Astrocyte of the cerebellum (primary cell): ENCODE data around the gene OR2C3.
"Not testable (repeated sequence)": the region's sequence is repeated elsewhere in the genome, so short reads cannot be mapped to it uniquely, and the experiment has no call there.

Experiments
- DNase-seq: peaks from one replicate; pipeline ENCODE4 v3.0.0-alpha.2; 2011; ENCODE audit warnings: low read depth
- H3K4me3 ChIP-seq: 2 replicates; pipeline ENCODE4 v1.5.1; 2011; ENCODE audit warnings: mild to moderate bottlenecking, low read depth, low read length, moderate library complexity
- in situ Hi-C: cut with HindIII; loops from 2 replicates; pipeline ENCODE4 v1.10.0; 2017; ENCODE audit warnings: low sequenced_read_pairs
- TF ChIP-seq, protein P1 (sequence below): IDR thresholded peaks from 2 replicates; pipeline ENCODE4 v1.5.1; 2012; ENCODE audit warnings: low read length, low read depth, moderate library complexity, mild to moderate bottlenecking; ENCODE audit errors: missing control alignments

OR2C3 gene

DNA sequence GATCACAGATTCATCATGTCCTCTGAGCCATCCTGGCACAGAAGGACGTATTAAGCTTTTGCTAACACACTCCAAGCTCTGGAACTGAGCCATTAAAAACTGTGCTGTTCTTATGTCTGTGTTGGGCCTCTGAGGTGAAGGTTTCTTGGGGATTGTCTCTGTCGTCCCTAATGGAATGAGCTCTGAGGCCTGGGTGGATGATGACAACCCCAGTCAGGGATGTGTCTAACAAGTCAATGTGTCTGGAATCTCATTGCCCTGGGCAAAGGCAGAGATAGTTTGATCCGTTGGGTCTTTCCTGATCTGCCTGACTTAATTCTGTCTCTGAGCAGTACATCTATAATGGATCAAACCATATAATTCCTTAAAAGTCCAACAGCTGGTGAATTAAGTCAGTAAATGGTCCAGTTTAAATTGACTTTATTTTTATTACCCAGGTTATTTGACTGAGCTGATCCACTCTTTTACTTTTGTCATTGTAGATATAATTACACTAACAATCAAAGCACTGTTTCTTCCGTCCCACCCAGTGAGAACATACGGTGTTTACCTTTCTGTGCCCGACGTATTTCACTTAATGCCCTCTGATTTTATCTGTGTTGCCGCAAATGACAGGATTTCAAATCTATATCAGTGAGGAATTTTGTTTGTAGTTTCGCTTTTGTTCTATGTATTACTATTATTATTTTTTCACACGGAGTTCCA, 39.5 kb downstream of the OR2C3 start:
- in situ Hi-C loops = no loop called here
- DNase-seq = no peak
- TF ChIP-seq, protein P1, sequence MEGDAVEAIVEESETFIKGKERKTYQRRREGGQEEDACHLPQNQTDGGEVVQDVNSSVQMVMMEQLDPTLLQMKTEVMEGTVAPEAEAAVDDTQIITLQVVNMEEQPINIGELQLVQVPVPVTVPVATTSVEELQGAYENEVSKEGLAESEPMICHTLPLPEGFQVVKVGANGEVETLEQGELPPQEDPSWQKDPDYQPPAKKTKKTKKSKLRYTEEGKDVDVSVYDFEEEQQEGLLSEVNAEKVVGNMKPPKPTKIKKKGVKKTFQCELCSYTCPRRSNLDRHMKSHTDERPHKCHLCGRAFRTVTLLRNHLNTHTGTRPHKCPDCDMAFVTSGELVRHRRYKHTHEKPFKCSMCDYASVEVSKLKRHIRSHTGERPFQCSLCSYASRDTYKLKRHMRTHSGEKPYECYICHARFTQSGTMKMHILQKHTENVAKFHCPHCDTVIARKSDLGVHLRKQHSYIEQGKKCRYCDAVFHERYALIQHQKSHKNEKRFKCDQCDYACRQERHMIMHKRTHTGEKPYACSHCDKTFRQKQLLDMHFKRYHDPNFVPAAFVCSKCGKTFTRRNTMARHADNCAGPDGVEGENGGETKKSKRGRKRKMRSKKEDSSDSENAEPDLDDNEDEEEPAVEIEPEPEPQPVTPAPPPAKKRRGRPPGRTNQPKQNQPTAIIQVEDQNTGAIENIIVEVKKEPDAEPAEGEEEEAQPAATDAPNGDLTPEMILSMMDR = no peak
- no peak overlapping the region for H3K4me3 ChIP-seq

DNA sequence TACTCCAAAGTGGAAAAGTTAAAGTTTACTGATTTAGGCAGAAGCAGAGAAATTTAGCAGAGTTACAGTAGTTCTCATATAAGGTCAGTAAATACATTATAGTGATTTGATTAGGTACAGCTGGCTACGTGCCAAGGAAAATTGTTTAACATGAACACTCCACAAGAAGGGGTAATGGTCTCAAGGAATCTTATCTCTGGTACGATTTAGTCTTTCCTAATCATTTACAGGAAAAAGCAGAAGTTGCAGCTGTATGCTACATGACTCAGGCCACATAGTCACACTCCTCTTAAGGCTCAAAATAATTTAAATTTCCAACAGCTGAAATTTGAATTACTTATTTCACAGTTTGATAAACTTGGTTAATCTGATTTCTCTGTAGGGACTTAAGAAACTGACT, 41.5 kb downstream of the OR2C3 start:
- TF ChIP-seq, protein P1 = no peak
- DNase-seq = no peak
- no peak overlapping the region for H3K4me3 ChIP-seq
- in situ Hi-C loops = no loop called here

DNA sequence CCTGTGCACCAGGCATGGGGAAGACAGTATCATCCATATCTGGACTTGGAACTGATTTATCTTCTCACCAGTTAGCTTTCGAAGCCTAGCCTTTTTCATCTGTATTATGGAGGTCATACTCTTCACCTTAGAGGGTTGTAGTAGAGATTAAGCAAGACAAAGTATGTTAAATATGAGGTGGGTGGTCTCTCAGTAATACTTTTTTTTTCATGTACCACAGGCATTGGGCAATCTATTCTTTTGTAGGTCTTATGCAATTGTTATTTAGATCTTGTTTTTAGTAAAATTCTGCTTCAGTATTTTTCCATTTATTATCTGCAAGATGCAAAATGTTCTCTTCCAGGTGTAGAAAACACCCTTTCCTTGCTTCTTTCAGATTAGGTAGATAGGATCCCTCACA, 43.1 kb downstream of the OR2C3 start:
- TF ChIP-seq, protein P1 = no peak
- in situ Hi-C loops = no loop called here
- H3K4me3 ChIP-seq = no peak overlapping the region
- no peak for DNase-seq

DNA sequence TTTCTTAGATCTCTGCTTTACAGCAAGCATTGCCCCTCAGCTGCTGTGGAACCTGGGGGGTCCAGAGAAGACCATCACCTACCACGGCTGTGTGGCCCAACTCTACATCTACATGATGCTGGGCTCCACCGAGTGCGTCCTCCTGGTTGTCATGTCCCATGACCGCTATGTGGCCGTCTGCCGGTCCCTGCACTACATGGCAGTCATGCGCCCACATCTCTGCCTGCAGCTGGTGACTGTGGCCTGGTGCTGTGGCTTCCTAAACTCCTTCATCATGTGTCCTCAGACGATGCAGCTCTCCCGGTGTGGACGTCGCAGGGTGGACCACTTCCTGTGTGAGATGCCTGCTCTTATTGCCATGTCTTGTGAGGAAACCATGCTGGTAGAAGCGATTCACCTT, 44.9 kb downstream of the OR2C3 start:
- H3K4me3 ChIP-seq = no peak overlapping the region
- no peak for DNase-seq
- in situ Hi-C loops = no loop called here
- TF ChIP-seq, protein P1 = no peak

DNA sequence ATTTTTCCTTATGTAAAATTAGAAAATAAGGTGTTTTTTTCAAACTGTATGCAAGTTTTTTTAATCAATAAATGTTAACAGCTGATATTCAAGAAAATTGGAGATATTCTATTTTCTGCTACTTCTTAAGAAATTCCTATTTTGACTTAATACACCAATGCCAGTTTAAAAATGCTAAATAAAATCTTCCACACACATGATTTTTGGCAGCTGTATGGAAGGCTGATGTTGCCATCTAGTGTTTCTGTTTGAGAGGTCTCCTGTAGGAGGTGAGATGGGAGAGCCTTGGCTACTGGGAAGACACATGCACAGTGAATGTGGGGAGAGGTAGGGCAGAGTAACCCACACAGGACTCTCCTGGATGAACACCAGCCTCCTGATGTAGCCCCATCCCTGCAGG, 49.2 kb downstream of the OR2C3 start:
- in situ Hi-C loops = no loop called here
- DNase-seq = peak; percentile 13
- TF ChIP-seq, protein P1 = peak; percentile 37
- no peak overlapping the region for H3K4me3 ChIP-seq

DNA sequence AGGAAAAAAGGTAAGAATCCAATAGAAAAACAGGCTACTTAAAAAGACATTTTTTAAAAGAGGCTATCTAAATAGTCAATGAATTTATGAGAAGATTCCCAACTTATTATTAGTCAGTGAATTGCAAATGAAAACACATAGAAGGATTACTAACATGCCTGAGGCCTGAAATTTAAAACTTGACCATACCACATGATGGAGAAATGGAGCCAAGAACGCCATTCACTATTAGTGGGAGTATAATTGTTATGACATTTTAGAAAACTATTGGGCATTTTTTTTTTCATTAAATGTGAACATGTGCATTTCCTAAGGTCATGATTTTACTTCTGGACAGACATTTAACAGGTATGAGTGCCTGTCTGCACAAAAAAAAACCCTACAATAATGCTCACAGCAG, 53.5 kb downstream of the OR2C3 start:
- in situ Hi-C loops = no loop called here
- no peak for DNase-seq
- H3K4me3 ChIP-seq = no peak overlapping the region
- TF ChIP-seq, protein P1 = no peak

DNA sequence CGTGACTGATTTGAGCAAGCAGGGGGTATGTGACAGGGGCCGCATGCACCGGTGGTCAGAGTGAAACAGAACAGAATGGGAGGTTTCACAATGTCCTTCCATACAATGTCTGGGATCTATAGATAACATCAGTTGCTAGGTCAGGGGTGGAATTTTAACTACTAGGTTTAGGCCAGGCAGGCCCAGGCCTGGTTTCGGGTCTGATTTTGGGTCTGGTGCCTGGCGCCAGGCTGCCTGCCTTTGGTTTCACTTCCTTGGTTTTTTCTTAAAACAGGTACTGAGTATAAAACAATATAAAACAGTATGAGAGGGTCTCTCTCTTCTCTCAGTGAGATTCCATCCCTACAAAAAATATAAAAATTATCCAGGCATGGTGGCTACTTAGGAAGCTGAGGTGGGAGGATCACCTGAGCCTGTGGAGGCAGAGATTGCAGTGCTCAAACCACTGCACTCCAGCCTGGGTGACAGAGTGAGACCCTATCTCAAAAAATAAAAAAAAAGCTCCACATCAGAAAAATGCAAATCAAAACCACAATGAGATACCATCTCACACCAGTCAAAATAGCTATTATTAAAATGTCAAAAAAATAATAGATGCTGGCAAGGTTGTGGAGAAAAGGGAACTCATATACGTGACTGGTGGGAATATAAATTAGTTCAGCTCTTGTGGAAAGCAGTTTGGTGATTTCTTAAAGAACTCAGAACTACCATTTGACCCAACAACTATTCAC, 59.7 kb downstream of the OR2C3 start:
- in situ Hi-C loops = not testable (repeated sequence)

More for the DNA sequence above, 59.7 kb downstream of the OR2C3 start:
- H3K4me3 ChIP-seq, DNase-seq: not testable (repeated sequence)
